K562 (cell line): Measurements from ENCODE around the gene AAK1. TPM values are rescaled to one million over a fixed set of nuclear protein-coding genes. Genes with fewer than 3 reads are reported as not detected.

ENCODE experiments used
- BRF2 ChIP-seq: IDR thresholded peaks from 3 replicates; pipeline ENCODE4 v1.6.1; 2011; ENCODE audit warnings: borderline replicate concordance, mild to moderate bottlenecking; ENCODE audit not compliant: insufficient read length, insufficient read depth
- E4F1 ChIP-seq: fragments of 250-450 bp; sonication (Bioruptor Pico); IDR thresholded peaks from 2 replicates; pipeline ENCODE4 v1.5.0; 2021; ENCODE audit warnings: mild to moderate bottlenecking, borderline replicate concordance
- ELF1 ChIP-seq: fragments of 200-800 bp; sonication (Bioruptor generic); IDR thresholded peaks from 2 replicates; pipeline ENCODE4 v1.6.1; 2016; ENCODE audit warnings: missing genetic modification characterization, missing compliant biosample characterization
- ETV6 ChIP-seq, 3 experiments: fragments of 150-350 bp in 1 of 3; sonication (generic) in 1 of 3; formaldehyde crosslinking in 1 of 3; IDR thresholded peaks; 2 replicates each; pipeline versions ENCODE4 v1.6.1 to v1.8.0; 2014 to 2022; ENCODE audit warnings: borderline replicate concordance in 2 of 3, low read depth in 2 of 3, antibody characterized with exemption in 1 of 3, low read length in 1 of 3, mild to moderate bottlenecking in 1 of 3, missing genetic modification reagents in 1 of 3
- GABPB2 ChIP-seq: fragments of 250-450 bp; sonication (Bioruptor Pico); conservative IDR thresholded peaks from 2 replicates; pipeline ENCODE4 v1.5.1; 2021; ENCODE audit warnings: mild to moderate bottlenecking
- HMBOX1 ChIP-seq: sonication (generic); IDR thresholded peaks from 2 replicates; pipeline ENCODE4 v1.6.1; 2016
- HNRNPH1 ChIP-seq: fragments of 200-400 bp; formaldehyde crosslinking; optimal IDR thresholded peaks from 2 replicates; pipeline ENCODE3; 2017; ENCODE audit warnings: low read depth, mild to moderate bottlenecking, low read length, moderate library complexity
- IRF9 ChIP-seq: fragments of 450-650 bp; IDR thresholded peaks from 2 replicates; pipeline ENCODE4 v1.6.1; 2016; ENCODE audit warnings: missing biosample characterization, missing genetic modification characterization
- SETDB1 ChIP-seq: IDR thresholded peaks from one replicate; pipeline ENCODE4 v1.6.1; 2012; ENCODE audit warnings: low read length, control low read depth, inconsistent platforms
- SLC30A9 ChIP-seq: fragments of 250-450 bp; sonication (Bioruptor Pico); IDR thresholded peaks from 2 replicates; pipeline ENCODE4 v1.8.0; 2022; ENCODE audit warnings: mild to moderate bottlenecking, moderate library complexity
- TBL1XR1 ChIP-seq, 2 experiments: IDR thresholded peaks; 2 replicates each; pipeline ENCODE4 v1.6.1; 2012; ENCODE audit warnings: improper control_type of control experiment in 2 of 2, low read length in 2 of 2, mild to moderate bottlenecking in 1 of 2
- TSHZ1 ChIP-seq: fragments of 250-450 bp; sonication (Bioruptor Pico); IDR thresholded peaks from 2 replicates; pipeline ENCODE4 v1.4.0; 2020; ENCODE audit warnings: mild to moderate bottlenecking, moderate library complexity
- U2AF2 ChIP-seq: fragments of 200-400 bp; formaldehyde crosslinking; optimal IDR thresholded peaks from 2 replicates; pipeline ENCODE3; 2017; ENCODE audit warnings: low read depth, mild to moderate bottlenecking, low read length
- ZNF311 ChIP-seq: fragments of 250-450 bp; sonication (Bioruptor Pico); IDR thresholded peaks from 2 replicates; pipeline ENCODE4 v1.4.0; 2020; ENCODE audit warnings: mild to moderate bottlenecking, moderate library complexity
- ZNF507 ChIP-seq: conservative IDR thresholded peaks from 2 replicates; pipeline ENCODE4 v1.6.1; 2017; ENCODE audit warnings: missing genetic modification characterization, missing compliant biosample characterization
- polyA plus RNA-seq, 8 experiments: library from polyadenylated mRNA; depleted of rRNA in 4 of 8; stranded (reverse) in 5 of 8; unstranded in 3 of 8; fragments of >200 nt; fragmentation: Nextera tagmentation in 2 of 8; fragmentation: Illumina TruSeq in 1 of 8; extraction: Ambion mirVana in 2 of 8; extraction: Trizol in 1 of 8; gene quantifications; 2 replicates each; pipeline versions ENCODE4 v1.2.1 to v1.2.3, GENCODE V29; 2011 to 2014; ENCODE audit warnings: inconsistent platforms in 1 of 8, missing spikeins in 1 of 8
- total RNA-seq, 7 experiments: library from RNA; depleted of rRNA in 6 of 7; stranded (reverse); fragments of >200 nt in 6 of 7; fragmentation: Illumina TruSeq in 2 of 7; extraction: Trizol in 2 of 7; gene quantifications; 2 replicates each; pipeline versions ENCODE4 v1.2.1 to v1.2.3, GENCODE V29; 2011 to 2021; ENCODE audit warnings: low replicate concordance in 1 of 7

AAK1 gene
- total and polyA plus RNA-seq, 9 of the 15 experiments (the other 6 are each of a cell fraction or from before 2014, with no cell fraction given): 0.89 to 17.1 (median 6.0) TPM

- TF ChIP-seq SETDB1 (no peak), ELF1 (tag) (no peak), ZNF507 (tag) (no peak), TSHZ1 (no peak), HNRNPH1 (no peak), E4F1 (CRISPR knock-in tag) (no peak), GABPB2 (CRISPR knock-in tag) (no peak; the same call in 1 of the 2 replicates), HMBOX1 (peak; percentile 80), BRF2 (no peak), ETV6 (IDR thresholded peaks at IDR 0.05; ENCODE audit: borderline replicate concordance in 1 of 2, low read depth in 2 of 2, low read length in 1 of 2) (no peak), ETV6 (CRISPR knock-in tag; IDR thresholded peaks at IDR 0.05; ENCODE audit: borderline replicate concordance) (no peak), ZNF311 (no peak), SLC30A9 (CRISPR knock-in tag) (no peak), TBL1XR1 (IDR thresholded peaks at IDR 0.05; ENCODE audit: low read length in 2 of 2) (peak in 1 of 2 experiments; percentile 90; a peak in 2 of 4 replicates), IRF9 (tag) (peak; percentile 67), U2AF2 (no peak)
Observed at GRCh38 chr2:69642709-69643601, 584 bp downstream of the AAK1 start (continued).
